LoVo (cell line): ENCODE data around the gene BDKRB2.
A peak's percentile ranks its signal among the peaks of the same experiment; 100 is the strongest.
"Not testable (repeated sequence)": the region's sequence is repeated elsewhere in the genome, so short reads cannot be mapped to it uniquely, and the experiment has no call there.

Experiments used
- DNase-seq: peaks from one replicate; pipeline ENCODE4 v3.0.0-alpha.2; 2016; ENCODE audit warnings: low spot score

The BDKRB2 gene

GRCh38 chr14:96225213-96225612 lies 20.6 kb downstream of the BDKRB2 start:
- no peak for DNase-seq

GRCh38 chr14:96225745-96226151 lies 21.1 kb downstream of the BDKRB2 start:
- peak; percentile 80 for DNase-seq

DNA sequence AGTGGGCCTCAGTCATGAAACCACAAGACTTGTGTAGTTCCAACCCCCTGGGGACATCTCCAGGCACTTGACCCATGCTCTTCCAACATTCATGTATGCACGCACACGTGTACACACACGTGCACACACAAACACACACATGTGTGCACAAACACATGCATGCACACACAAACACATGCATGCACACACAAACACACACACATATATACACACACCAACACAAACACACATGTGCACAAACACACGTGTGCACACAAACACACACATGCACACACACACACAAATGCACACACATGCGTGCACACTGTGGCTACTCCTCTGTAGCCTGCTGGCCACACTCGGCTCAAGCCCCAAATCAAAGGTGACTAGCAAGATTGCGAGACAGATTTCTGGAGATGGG lies 22.8 kb downstream of the BDKRB2 start:
- no peak for DNase-seq

GRCh38 chr14:96229315-96229714 lies 24.7 kb downstream of the BDKRB2 start:
- no peak for DNase-seq

GRCh38 chr14:96231056-96231455 lies 26.4 kb downstream of the BDKRB2 start:
- DNase-seq: no peak

DNA sequence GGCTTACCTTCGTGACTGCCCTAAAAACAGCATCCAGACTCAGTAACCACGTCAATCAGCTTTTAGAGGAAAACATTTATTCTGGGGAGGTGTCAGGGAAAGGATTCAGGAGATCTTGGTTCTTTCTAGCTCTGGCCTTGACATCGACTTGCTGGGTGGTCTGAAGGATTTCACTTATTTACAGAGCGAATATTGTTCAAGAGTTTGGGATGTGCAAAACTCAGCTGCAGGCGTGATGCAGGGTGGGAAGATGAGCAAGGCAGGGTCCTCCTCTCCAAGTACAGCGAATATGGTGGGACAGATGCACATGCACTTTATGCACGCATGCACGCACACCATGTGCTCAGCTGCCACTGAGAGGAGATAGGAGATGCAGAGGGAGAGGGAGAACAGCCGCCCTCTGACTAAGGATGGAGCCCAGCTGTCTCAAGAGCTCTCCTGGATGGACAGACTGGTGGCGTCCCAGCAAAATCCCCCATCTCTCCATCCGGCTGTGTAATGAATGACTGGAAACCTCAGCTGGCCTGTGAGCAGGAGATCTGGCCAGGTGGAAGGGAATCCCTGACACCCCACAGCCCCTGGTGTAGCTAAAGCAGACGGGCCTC lies 27.0 kb downstream of the BDKRB2 start:
- no peak for DNase-seq

GRCh38 chr14:96232506-96232905 lies 27.9 kb downstream of the BDKRB2 start:
- DNase-seq: no peak

DNA sequence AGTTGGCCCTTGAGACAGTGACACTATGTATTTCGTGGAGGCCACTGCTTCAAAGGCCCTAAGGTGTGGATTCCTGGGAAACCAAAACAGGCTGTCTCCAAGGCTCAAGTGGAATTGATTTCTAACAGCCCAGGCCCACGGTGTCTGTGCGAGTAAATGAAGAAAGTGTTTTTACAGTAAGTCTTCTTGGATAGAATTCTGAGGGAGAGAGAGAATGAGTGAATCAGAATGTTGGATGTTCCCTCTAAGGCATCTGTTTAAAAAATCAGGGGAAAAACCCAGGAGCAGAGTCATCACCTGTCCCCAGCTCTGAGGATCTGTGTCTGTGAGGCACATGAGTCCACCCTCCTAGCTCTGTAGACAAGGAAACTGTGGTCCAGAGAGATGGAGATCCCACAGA lies 29.0 kb downstream of the BDKRB2 start:
- no peak for DNase-seq

GRCh38 chr14:96235426-96235825 lies 30.8 kb downstream of the BDKRB2 start:
- no peak for DNase-seq

- no peak for DNase-seq
Observed at GRCh38 chr14:96237641-96238040, 33.0 kb downstream of the BDKRB2 start.

DNA sequence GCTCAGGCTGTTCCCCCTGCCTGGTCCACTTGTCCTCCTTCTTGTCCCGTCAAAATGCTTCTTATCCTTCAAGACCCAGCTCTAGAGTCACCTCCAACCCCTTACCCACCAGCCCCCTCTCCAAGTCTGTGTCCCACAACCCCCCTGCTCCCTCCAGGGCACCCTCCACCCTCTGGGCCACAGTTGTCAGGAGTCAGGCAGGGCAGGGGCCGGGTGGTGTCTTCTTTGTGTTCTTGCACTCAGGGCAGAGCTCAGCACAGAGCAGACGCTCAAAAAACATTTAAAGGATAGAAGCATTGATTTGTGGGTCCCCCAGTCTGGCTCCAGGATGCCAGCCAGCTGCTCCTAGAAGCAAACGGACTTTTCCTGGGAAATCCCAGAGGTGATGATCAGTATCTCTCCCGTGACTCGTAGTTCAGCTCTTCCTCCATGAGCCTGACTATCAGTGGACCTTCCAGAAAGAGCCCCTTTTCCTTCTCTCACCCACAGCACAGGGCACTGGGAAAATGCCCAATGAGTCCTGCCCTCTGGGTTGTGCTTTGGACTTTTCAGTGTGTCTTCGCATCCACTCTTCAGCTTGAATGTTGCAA lies 34.1 kb downstream of the BDKRB2 start:
- no peak for DNase-seq

DNA sequence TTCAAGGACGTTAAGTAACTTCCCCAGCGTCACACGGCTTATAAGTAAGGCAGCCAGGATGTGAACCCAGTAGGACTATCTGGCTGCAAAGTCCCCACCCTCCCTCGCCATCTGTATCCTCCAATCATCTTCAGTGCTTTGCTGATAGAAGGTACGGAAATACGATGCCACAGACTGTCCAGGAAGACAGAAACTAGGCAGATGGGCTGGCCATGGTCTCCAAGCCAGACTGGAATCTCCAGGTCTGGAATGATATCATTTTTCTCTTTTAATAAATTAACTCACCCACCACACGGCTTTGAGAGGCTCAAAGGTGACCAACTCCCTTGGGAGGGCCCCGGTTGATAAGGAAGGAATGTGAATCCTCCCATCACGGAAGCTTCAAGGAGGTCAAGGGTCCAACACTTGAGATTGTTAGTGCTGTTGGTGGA lies 35.1 kb downstream of the BDKRB2 start:
- DNase-seq: peak; percentile 86

DNA sequence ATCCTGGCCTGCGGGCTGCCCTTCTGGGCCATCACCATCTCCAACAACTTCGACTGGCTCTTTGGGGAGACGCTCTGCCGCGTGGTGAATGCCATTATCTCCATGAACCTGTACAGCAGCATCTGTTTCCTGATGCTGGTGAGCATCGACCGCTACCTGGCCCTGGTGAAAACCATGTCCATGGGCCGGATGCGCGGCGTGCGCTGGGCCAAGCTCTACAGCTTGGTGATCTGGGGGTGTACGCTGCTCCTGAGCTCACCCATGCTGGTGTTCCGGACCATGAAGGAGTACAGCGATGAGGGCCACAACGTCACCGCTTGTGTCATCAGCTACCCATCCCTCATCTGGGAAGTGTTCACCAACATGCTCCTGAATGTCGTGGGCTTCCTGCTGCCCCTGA lies 36.0 kb downstream of the BDKRB2 start:
- DNase-seq: no peak

- DNase-seq: no peak
Observed at GRCh38 chr14:96242126-96242525, 37.5 kb downstream of the BDKRB2 start.

- DNase-seq: no peak
Observed at GRCh38 chr14:96243785-96244184, 39.1 kb downstream of the BDKRB2 start.

GRCh38 chr14:96245074-96245473 lies 40.4 kb downstream of the BDKRB2 start:
- DNase-seq: not testable (repeated sequence)

GRCh38 chr14:96245710-96246538 lies 41.3 kb downstream of the BDKRB2 start:
- no peak for DNase-seq

- peak; percentile 48 for DNase-seq
Observed at GRCh38 chr14:96246539-96246847, 41.9 kb downstream of the BDKRB2 start.

- DNase-seq: no peak
Observed at GRCh38 chr14:96247031-96247430, 42.4 kb downstream of the BDKRB2 start.

DNA sequence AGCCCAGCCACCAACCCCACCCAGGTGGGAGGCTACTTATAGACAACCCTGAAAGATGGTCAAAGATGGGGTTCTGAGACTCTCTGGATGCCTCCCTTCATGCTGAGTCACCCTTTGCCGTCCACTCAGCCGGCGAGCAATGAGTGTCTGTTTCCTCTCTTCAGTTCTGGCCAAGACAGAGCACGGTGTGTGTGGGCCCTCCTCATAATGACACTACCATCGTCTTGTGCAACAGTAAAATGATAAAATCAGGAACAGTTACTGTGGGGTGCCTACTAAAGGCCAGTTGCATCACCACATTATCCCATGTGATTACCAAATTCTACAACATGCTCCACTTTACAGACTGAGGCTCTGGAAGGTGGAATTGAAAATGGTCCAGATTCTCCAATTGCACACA lies 44.4 kb downstream of the BDKRB2 start:
- no peak for DNase-seq

DNA sequence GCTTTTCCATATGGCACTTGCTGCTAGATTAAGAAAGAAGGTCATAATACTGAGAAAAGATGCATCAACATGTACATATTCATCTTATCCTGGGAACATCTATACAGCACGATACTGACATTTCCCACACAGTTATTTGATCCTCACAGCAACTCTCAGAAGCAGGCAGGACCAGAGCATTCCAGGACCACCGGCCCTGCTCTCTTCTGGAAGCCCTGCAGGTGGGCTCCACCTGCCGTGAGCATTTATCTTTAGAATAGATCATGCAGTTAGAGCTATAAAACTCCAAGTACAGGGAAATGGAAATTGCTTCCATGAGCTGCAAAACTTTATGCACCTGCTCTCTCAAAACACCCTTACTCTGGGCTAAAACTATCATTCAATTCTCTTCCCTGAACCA lies 45.8 kb downstream of the BDKRB2 start:
- DNase-seq: no peak

GRCh38 chr14:96251656-96252155 lies 47.1 kb downstream of the BDKRB2 start:
- no peak for DNase-seq

GRCh38 chr14:96252323-96252998 lies 47.8 kb downstream of the BDKRB2 start:
- DNase-seq: no peak
